Hematopoietic multipotent progenitor cell (in vitro differentiated cells): Measurements from ENCODE around the gene STOM. TPM values are rescaled to one million over a fixed set of nuclear protein-coding genes. Genes with fewer than 3 reads are reported as not detected.
A peak's percentile ranks its signal among the peaks of the same experiment; 100 is the strongest.
"Not testable (repeated sequence)": the region's sequence is repeated elsewhere in the genome, so short reads cannot be mapped to it uniquely, and the experiment has no call there.

Experiments used
- DNase-seq, 3 donors: peaks; one replicate each; pipeline ENCODE4 v3.0.0-alpha.2; 2011 to 2015; ENCODE audit warnings: low read depth in 2 of 3, low spot score in 2 of 3
- total RNA-seq: library from RNA; depleted of rRNA; stranded (reverse); fragments of >200 nt; gene quantifications from one replicate; pipeline ENCODE4 v1.2.3, GENCODE V29; 2012

Gene STOM, protein sequence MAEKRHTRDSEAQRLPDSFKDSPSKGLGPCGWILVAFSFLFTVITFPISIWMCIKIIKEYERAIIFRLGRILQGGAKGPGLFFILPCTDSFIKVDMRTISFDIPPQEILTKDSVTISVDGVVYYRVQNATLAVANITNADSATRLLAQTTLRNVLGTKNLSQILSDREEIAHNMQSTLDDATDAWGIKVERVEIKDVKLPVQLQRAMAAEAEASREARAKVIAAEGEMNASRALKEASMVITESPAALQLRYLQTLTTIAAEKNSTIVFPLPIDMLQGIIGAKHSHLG
- 88.3 TPM for total RNA-seq

DNA sequence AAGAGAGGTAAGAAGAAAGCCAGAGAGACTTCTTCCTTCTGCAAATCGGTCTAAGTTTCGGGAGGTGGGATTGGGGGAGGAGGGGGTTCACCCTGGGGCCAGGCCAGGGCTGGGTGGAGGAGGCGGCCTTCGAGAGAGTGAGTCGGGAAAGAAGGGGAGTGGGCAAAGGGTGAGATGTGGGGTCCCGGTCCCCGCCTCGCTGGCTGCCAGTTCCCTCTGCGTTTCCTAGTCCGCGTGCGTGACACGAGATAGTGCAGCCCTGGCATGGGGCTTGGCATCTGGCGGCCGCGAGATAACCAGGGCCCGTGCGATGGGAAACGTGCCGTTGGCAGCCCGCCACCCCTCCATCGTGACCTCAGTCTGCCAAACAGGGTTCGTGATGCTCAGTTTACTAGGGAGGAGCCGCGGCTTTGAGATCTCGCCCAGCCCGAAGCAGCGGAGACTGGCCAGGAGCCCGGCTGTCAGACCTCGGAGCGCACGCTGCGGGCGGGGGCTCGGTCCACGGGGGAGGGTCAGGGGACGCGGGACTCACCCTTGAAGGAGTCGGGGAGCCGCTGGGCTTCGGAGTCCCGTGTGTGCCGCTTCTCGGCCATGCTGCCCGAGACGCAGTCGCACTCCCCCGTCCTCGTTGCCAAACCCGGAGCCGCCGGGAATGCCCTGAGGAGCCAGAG, at the start of gene STOM:
Gene STOM, minus strand, starts transcription at position 656 of the 671 bp plus-strand sequence. Its CDS starts 63 bp downstream, at position 593.
- DNase-seq: peak; percentile 34 to 98 (median 96)

DNA sequence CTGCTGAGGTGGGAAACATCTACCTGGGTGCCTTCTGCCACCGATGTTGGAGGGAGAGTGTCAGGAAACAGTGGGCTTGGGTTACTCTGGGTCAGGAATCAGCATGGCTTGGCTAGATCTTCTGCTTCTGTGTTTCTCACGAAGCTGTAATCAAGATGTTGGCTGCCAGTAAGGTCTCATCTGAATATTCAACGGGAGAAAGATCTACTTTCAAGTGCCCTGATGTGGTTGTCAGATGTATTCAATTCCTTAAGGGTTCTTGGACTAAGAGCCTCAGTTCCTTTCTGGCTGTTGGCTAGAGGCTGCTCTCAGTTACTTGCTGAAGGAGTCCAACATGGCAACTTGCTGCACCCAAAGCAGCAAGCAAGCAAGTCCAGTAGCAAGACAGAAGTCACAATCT, 41.9 kb upstream of the STOM start:
- DNase-seq: no peak

DNA sequence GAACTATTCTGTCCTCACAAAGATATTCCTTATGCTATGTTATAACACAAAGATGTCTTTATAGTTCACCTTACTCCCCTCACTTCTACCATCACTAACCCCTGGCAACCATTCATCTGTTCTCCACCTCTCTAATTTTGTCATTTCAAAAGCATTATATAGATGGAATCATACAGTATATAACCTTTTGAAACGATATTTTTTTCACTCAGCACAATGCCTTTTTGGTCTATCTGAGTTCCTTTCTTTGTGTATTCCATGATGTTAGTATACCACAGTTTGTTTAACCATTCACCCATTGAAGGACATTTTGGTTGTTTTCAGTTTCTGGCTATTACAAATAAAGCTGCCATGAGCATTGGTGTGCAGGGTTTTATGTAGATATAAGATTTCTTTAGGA, 35.8 kb upstream of the STOM start:
- no peak for DNase-seq

DNA sequence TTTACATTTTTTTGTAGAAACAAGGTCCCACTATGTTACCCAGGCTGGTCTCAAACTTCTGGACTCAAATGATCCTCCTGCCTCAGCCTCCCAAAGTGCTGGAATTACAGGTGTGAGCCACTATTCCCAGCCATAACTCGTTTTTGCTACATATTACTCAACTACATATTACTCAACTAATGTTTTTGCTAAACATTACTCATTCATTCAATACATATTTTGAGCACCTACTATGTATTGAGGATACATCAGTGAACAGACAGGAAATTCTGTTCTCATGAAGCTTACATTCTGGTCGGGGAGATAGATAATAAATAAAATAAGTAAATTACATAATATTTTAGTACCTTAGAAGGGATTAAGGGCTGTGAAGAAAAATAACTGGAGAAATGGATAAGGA, 34.9 kb upstream of the STOM start:
- no peak for DNase-seq

DNA sequence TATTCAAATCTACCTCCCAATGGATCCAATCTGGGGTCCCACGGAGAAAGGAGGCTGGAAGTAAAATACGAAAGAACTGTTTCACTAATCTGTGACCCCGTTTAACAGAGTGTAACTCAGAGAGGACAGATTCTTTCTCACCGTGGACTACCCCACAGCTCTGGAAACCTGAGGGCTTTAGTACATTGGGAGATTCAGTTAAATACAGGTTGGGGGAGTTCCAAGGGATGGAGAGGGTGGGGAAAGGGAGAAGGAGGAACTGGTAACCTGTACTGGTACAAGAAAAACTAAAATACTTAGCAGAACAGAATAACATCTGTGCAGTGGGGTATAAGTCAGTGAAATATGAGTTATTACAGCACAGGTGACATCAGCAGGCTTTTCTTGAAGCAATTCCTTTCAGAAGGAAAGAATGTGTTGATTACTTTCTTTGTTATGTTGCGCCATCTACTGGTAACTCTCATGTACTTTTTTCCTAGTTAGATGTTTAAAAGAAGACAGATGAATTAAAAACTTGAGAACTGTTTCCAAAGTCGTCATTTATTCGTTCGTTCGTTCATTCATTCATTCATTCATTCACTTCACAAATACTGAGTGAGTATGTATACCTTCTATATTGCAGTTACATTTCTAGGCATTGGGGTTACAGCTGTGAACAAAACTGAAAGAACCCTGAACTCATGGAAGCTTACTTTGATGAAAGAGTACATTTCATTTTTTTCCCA, 30.0 kb upstream of the STOM start:
- peak; percentile 30 to 87 (median 65) for DNase-seq

DNA sequence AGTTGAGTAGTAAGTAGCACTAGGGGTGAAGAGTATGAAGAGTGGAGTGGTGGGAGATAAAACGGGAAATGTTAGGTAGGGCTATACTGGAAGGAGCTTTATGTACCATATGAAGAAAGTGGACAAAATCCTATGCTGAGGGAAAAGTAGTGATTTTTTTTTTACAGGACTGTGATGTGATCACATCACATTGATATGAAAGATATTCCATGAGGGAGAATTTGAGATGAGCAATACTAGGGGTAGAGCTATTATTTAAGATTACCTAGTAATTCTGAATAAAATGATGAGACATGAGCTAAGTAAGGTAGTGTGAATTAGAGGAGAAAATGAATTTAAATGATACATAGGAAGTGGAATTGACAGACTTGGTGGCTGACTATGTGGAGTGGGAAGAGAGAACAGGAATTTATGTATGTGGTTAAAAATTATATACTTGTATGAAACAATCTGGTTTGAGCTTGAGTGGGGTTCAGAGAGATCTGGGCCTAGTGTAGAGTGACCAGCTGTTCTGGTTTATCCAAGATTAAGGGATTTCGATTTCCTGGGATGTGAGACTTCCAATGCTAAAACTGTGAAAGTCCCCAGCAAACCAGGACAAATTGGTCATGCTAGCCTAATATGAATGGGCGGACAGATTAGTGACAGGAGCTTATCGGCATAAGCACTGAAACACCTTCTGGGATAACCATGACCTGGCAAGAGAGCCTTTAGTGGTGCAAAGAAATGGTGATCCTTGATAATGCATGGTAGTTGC, 29.3 kb upstream of the STOM start:
- no peak for DNase-seq

DNA sequence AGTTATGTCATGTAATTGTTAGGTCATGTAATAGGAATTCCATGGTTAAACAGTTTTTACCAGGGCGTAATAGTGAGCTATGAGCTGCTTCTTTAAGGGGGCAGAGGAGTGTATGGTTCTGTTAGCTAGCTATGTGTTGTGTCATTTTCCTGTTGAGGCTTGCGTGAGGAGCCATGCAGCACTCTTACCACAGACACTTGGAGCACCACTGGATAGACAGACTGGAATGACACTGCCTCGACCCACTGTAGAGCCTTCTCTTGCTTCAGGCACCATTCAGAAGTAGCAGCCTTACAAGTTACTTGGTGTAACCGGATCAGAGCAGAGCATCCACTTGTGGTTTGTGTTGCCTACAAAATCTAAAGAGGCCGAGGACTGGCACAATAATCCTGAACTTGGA, 28.3 kb upstream of the STOM start:
- DNase-seq: no peak

DNA sequence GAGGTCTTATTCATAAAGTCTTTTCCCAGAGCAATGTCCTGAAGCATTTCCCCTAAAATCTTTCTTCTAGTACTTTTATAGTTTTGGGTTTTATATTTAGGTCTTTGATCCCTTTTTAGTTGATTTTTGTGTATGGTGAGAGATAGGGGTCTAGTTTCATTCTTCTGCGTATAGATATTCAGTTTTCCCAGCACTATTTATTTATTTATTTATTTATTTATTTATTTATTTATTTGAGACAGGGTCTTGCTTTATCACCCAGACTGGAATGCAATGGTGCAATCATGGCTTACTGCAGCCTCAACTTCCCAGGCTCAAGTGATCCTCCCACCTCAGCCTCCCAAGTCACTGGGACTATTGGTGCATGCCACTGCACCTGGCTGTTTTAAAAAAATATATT, 27.2 kb upstream of the STOM start:
- not testable (repeated sequence) for DNase-seq

DNA sequence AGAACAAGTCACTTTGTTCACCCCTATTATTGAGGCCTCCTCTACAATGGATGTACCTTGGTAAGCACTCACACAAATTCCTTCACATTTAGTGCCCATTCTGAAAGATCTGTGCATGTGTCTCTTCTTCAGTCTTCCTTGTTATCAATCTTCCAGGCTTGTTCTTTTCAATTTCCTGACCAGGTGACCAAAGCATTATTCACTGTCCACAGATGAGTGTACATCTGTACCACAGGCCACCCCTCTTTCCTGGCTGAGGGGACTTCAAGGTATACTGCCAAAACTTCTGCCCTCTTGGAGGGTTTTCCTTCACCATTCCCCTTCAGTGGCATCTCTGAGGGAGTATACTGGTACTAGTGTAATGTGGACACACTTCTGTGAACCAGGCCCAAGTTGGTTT, 25.5 kb upstream of the STOM start:
- DNase-seq: no peak

DNA sequence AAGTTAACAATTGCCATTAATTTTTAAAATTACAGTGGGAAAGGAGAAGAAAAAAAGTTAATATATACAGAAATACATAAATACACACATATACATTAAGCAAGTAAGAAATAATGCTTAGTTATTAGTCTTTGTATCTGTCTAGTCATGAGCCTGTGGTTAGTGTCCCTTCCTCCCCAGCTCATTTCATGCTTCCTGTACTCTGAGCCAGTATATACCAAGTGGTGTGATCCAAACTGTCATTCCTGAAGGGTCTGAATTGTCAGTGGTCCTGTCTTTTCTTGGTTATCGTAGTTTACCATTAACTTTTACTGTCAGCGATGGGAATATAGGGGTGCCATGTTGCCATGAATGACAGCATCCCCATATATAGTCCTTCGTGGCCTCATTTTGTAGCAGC, 24.2 kb upstream of the STOM start:
- DNase-seq: peak in 1 of 3 donors; percentile 31

DNA sequence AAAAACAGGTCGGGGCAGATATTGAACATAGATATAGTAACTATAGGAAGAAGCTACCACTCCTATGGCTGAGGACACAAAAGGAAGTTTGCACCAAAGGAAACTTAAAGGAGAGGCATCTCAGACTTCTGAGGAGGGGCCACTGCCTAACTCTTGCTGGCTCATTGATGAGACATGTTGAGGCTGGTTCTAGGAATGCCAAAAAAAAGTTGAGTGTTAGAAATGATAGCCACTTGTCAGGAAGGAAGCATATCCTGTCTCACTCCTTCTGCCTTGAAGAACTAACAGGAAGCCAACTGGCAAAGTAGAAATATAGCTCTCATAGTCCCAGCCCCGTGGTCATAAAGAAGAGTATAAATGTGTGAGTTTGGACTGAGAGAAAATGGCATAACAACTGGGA, 23.3 kb upstream of the STOM start:
- DNase-seq: no peak

DNA sequence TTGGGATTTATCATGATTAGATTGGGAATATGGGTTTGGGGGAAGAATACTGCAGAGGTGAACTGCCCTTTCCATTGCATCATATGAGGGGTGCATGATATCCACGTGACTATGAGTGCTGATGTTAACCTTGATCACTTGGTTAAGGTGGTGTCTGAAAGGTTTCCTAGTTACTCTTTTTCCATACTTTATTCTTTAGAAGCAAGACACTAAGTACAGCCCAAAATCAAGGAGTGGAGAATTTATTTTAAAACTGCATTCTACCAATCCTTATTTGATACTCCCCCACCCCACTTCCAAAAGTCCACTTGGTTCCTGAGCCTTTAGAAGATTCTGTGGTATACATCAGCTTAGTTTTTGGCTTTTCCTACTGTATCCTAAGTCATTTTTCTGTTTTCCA, 20.3 kb upstream of the STOM start:
- DNase-seq: no peak

DNA sequence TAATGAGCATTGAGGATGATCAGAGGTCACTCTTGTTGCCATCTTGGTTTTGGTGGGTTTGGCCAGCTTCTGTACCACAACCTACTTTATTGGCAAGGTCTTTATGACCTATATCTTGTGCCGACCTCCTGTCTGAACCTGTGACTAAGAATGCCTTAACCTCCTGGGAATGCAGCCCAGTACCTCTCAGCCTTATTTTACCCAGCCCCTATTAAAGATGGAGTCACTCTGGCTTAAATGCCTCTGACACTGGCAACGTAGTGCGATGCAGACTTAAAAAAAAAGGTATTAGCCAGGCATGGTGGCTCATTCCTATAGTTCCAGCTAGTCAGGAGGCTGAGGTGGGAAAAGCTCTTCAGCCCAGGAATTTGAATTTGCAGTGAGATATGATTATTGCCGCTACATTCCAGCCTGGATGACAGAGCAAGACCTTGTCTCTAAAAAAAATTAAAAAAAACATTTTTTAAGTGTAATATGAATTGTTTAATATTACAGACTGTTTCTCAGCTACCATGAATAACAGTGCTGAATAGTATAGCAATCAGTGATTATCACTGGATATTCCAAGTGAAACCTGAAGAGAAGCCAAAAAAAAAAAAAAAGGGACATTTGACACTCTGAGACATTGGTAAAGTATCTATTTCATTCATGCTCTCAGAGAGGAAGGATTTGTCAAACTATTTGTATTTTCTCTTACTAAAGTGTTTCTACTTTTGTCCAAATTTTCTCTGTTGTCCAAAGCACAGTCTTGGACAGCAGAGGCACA, 18.3 kb upstream of the STOM start:
- no peak for DNase-seq

DNA sequence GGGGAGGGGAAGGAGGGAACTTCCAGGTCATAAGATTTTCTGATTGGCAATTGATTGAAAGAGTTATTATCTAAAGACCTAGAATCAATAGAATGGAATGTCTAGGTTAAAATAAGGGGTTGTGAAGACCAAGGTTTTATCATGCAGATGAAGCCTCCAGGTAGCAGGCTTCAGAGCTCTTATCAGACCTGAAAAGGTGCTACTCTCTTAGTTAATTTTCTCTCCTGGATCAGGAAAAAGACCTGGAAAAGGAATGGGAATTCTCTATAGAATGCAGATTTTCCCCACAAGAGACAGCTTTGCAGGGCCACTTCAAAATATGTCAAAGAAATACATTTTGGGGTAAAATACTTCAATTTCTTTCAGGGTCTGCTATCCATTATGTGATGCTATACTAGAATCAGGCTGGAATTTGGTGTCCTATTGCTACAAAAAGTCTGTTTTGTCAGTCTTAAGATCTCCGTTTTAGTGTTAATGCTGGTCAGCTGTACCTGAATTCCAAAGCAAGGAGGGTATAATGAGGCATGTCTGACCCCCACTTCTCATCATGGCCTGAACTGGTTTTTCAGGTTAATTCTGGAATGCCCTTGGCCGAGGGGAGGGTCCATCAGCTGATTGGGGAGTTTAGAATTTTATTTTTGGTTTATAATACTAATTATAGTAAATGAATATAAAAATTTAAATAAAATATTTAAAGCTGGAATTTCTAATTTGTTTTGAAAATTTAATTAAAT, 16.6 kb upstream of the STOM start:
- DNase-seq: no peak

DNA sequence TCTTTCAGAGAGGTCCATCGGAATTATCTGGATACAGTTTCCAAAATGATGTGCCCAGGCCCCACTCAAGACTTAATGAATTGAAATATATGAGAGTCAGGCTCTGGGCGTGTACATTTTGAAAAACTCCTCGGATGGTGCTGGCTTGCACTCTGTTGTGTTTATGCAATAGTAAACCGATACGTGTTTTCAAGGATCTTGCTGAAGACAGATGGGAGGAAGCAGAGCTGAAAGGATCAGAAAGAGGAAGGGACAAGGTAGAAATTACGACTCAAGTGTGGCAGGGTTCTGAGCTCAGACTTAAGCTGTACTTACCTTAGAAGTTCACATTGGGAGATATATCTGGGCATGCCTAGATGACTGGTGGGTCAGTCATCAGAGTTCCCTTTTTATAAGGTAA, 13.7 kb upstream of the STOM start:
- no peak for DNase-seq

DNA sequence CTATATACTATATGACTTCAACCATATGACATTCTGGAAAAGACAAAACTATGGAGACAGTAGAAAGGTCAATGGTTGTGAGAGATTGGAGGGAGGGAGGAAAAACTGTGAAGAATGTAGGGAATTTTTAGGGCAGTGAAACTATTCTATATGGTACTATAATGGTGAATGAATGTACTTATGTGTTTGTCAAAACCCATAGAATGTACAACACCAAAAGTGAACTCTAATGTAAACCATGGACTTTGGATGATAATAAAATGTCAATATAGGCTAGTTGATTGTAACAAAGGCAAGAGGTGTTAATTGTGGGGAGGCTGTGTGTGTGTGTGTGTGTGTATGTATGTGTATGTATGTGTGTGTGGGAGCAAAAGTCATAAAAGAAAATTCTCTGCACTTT, 10.8 kb upstream of the STOM start:
- no peak for DNase-seq

DNA sequence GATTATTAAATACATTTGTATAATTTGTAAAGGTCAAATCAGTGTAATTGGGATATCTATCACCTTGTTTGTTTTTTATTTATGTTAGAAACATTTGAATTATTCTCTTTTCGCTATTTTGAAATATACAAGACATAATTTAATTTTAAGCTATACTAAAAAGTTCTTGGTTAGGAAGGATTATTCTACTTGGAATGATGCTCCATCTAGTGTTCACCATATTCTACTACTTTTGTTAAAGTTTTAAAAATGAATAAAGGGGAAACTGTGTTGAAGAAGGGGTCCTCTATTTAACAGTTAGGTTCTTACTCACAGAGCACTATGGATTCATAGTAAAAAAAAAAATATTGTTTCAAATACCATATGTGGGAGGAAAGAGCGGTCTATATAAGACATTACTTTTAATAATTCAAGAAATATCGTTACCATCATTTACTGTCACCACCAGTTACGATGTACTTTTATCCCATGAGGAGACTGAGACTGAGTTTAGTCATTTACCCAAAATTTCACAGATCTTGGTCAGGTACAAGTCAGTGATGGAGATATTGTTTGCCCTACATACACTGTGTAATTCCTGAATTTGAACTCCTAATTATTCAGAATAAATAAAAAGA, 6.3 kb upstream of the STOM start:
- DNase-seq: peak in 1 of 3 donors; percentile 69

DNA sequence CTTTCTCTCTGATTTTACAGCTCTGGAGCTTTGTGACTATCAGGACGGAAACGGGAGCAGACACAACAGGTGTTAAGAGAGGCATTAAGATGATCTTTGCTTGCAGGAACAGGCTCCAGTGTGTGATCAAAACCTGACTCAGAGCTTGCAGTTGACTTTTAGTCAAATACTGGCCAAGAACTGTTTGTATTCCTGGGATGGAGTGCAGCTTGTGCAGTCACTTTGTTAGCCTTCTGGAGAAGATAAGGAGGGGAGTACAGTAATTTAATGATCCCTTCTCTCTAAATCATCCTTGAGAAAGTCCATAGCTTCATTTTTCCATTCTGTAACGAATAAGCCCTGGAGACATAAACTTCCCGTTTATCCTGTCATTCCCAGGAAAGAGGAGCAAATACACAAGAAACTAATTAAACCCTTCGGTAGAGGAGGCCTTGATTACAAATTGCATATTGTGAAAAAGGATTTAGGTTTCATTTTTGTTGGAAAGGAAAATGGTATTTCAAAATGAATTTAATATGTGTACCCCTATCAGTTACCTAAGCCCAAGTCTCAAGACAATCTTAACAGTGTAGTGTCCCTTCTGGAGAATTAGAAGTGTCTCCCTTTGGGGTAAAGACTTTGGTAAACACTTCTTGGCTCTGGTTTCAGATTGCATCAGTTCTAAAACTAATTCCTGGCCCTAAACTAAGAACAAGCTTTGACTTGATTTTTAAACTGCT, 3.1 kb upstream of the STOM start:
- DNase-seq: no peak
